Measurements from ENCODE around the gene RIMBP2.

DNA sequence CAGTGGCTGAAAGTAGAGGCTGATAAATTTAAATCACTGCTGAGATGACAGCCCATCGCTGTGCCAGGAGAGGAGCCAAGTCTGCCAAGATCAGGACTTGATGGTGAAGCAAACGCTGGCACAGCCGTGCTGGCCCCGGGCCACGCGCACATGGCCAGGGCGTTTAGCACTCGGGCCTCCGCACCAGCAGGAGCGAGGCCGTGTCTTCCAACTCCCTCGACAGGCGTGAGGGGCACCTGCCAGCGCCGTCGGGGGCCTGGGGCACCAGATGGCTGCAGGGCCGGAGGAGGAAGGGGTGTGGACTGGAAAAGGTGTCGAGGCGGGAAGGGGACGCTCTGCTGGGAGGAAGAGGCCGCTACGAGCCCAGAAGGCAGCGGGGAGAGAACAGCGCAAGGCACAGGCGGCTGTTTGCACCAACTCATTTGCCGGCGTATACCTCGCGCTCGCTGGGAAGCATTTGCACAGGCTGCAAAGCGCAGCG is 29.5 kb downstream of the RIMBP2 start:
- TF ChIP-seq, protein P1, sequence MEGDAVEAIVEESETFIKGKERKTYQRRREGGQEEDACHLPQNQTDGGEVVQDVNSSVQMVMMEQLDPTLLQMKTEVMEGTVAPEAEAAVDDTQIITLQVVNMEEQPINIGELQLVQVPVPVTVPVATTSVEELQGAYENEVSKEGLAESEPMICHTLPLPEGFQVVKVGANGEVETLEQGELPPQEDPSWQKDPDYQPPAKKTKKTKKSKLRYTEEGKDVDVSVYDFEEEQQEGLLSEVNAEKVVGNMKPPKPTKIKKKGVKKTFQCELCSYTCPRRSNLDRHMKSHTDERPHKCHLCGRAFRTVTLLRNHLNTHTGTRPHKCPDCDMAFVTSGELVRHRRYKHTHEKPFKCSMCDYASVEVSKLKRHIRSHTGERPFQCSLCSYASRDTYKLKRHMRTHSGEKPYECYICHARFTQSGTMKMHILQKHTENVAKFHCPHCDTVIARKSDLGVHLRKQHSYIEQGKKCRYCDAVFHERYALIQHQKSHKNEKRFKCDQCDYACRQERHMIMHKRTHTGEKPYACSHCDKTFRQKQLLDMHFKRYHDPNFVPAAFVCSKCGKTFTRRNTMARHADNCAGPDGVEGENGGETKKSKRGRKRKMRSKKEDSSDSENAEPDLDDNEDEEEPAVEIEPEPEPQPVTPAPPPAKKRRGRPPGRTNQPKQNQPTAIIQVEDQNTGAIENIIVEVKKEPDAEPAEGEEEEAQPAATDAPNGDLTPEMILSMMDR (IDR thresholded peaks at IDR 0.05) = no peak
- no peak for TF ChIP-seq POLR2A (IDR thresholded peaks at IDR 0.05)

Data from lower leg skin (tissue), 3 donors.